Panc1 (cell line): Measurements from ENCODE around the gene NOS1AP. TPM values are rescaled to one million over a fixed set of nuclear protein-coding genes. Genes with fewer than 3 reads are reported as not detected.

Experiments used
- ATAC-seq: fragments of 200-7000 bp; cut with Tn5 transposase; 2 replicates; pipeline ENCODE4 v1.9.1; 2020; ENCODE audit warnings: mild to moderate bottlenecking, moderate library complexity
- BruUV-seq: library from RNA; stranded (reverse); fragments of 400-500 nt; replicated peaks from 2 replicates; lab custom pipeline; 2021; lab: Mats Ljungman, UMichigan
- CTCF ChIA-PET: fragments of 300-600 bp; sonication (Branson Sonifier 250); formaldehyde crosslinking; loops from one replicate; lab custom pipeline; 2022; ENCODE audit warnings: antibody characterized with exemption; lab: Charles Lee
- POLR2A ChIA-PET: fragments of 300-600 bp; sonication (Branson Sonifier 250); formaldehyde crosslinking; loops from one replicate; lab custom pipeline; 2022; ENCODE audit warnings: antibody characterized with exemption; lab: Charles Lee
- DNase-seq: peaks from one replicate; pipeline ENCODE4 v3.0.0-alpha.2; 2010; ENCODE audit warnings: low read depth, low spot score
- H3K27ac ChIP-seq: 2 replicates; pipeline ENCODE4 v1.5.1; 2011; ENCODE audit warnings: mild to moderate bottlenecking, low read length, inconsistent platforms
- H3K27me3 ChIP-seq: fragments of 200-500 bp; sonication (Bioruptor generic); 2 replicates; pipeline ENCODE4 v1.6.0; 2014; ENCODE audit warnings: low read length, inconsistent platforms; ENCODE audit not compliant: control insufficient read depth, insufficient read depth
- H3K36me3 ChIP-seq: fragments of 200-500 bp; sonication (Bioruptor generic); 2 replicates; pipeline ENCODE4 v1.5.1; 2014; ENCODE audit warnings: inconsistent platforms, mild to moderate bottlenecking, low read length, moderate library complexity; ENCODE audit not compliant: control insufficient read depth, insufficient read depth
- H3K4me1 ChIP-seq: 2 replicates; pipeline ENCODE4 v1.5.1; 2011; ENCODE audit warnings: inconsistent platforms, mild to moderate bottlenecking, low read length, moderate library complexity; ENCODE audit not compliant: control insufficient read depth, insufficient read depth
- H3K4me3 ChIP-seq, 2 experiments: 2 replicates each; pipeline ENCODE4 v1.5.1; 2011 to 2012; ENCODE audit warnings: low read depth in 2 of 2, low read length in 2 of 2, mild to moderate bottlenecking in 2 of 2, inconsistent platforms in 1 of 2, moderate library complexity in 1 of 2
- H3K9me3 ChIP-seq: fragments of 200-500 bp; sonication (Bioruptor generic); 2 replicates; pipeline ENCODE4 v1.5.1; 2014; ENCODE audit warnings: low read depth, mild to moderate bottlenecking, inconsistent platforms, low read length, moderate library complexity; ENCODE audit not compliant: control insufficient read depth, insufficient read depth
- POLR2AphosphoS5 ChIP-seq: IDR thresholded peaks from 2 replicates; pipeline ENCODE4 v1.6.1; 2012; ENCODE audit warnings: mild to moderate bottlenecking, low read depth, low read length, moderate library complexity
- SIN3A ChIP-seq: IDR thresholded peaks from 2 replicates; pipeline ENCODE4 v1.6.1; 2012; ENCODE audit warnings: low read depth, mild to moderate bottlenecking, low read length, moderate library complexity, borderline replicate concordance; ENCODE audit not compliant: insufficient read depth
- TCF7L2 ChIP-seq: IDR thresholded peaks from 2 replicates; pipeline ENCODE4 v1.6.1; 2011; ENCODE audit warnings: mild to moderate bottlenecking, low read depth, low read length, inconsistent platforms
- in situ Hi-C: cut with HindIII; loops from 2 replicates; pipeline ENCODE4 v1.10.0; 2016; ENCODE audit warnings: low sequenced_read_pairs, low pct_unique_long_range_greater_than_20kb
- intact Hi-C: fragments of 100-400 bp; cut with micrococcal nuclease; formaldehyde crosslinking; loops from one replicate; pipeline ENCODE4 v1.10.0; 2022; ENCODE audit not compliant: unreplicated experiment
- total RNA-seq: library from RNA; stranded (reverse); gene quantifications from one replicate; pipeline ENCODE4 v1.2.1, GENCODE V29; 2021; ENCODE audit not compliant: unreplicated experiment
- TF ChIP-seq, protein P1 (sequence below), 2 experiments: IDR thresholded peaks; 2 replicates each; pipeline ENCODE4 v1.6.1; 2011 to 2012; ENCODE audit warnings: low read depth in 2 of 2, control low read depth in 1 of 2, low read length in 1 of 2, mild to moderate bottlenecking in 1 of 2, moderate library complexity in 1 of 2; ENCODE audit not compliant: insufficient read depth in 1 of 2
- TF ChIP-seq, protein P2 (sequence below): fragments of 450-650 bp; IDR thresholded peaks from 2 replicates; pipeline ENCODE4 v1.5.1; 2017; ENCODE audit warnings: mild to moderate bottlenecking

NOS1AP gene
- total RNA-seq, 1 experiment from 2014 or later: 27.9 TPM

GRCh38 chr1:162383516-162383915 lies 314.0 kb downstream of the NOS1AP start:
- no peaks in the 10 kb centered on the region for H3K9me3 ChIP-seq
- intact Hi-C loops (no loop called here), in situ Hi-C loops (no loop called here)
- DNase-seq: no peak
- no peaks in the 10 kb centered on the region for H3K36me3 ChIP-seq
- CTCF ChIA-PET: no interaction called here
- H3K4me1 ChIP-seq: peaks cover 5% of the 10 kb centered on the region; the same call in 1 of the 2 replicates
- no TSS peak for BruUV-seq
- no peak for TF ChIP-seq POLR2AphosphoS5
- TF ChIP-seq TCF7L2: no peak
- no peak for TF ChIP-seq SIN3A
- TF ChIP-seq, protein P1, sequence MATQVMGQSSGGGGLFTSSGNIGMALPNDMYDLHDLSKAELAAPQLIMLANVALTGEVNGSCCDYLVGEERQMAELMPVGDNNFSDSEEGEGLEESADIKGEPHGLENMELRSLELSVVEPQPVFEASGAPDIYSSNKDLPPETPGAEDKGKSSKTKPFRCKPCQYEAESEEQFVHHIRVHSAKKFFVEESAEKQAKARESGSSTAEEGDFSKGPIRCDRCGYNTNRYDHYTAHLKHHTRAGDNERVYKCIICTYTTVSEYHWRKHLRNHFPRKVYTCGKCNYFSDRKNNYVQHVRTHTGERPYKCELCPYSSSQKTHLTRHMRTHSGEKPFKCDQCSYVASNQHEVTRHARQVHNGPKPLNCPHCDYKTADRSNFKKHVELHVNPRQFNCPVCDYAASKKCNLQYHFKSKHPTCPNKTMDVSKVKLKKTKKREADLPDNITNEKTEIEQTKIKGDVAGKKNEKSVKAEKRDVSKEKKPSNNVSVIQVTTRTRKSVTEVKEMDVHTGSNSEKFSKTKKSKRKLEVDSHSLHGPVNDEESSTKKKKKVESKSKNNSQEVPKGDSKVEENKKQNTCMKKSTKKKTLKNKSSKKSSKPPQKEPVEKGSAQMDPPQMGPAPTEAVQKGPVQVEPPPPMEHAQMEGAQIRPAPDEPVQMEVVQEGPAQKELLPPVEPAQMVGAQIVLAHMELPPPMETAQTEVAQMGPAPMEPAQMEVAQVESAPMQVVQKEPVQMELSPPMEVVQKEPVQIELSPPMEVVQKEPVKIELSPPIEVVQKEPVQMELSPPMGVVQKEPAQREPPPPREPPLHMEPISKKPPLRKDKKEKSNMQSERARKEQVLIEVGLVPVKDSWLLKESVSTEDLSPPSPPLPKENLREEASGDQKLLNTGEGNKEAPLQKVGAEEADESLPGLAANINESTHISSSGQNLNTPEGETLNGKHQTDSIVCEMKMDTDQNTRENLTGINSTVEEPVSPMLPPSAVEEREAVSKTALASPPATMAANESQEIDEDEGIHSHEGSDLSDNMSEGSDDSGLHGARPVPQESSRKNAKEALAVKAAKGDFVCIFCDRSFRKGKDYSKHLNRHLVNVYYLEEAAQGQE (IDR thresholded peaks at IDR 0.05; ENCODE audit: insufficient read depth in 1 of 2, low read depth in 2 of 2, low read length in 1 of 2): no peak
- TF ChIP-seq, protein P2, sequence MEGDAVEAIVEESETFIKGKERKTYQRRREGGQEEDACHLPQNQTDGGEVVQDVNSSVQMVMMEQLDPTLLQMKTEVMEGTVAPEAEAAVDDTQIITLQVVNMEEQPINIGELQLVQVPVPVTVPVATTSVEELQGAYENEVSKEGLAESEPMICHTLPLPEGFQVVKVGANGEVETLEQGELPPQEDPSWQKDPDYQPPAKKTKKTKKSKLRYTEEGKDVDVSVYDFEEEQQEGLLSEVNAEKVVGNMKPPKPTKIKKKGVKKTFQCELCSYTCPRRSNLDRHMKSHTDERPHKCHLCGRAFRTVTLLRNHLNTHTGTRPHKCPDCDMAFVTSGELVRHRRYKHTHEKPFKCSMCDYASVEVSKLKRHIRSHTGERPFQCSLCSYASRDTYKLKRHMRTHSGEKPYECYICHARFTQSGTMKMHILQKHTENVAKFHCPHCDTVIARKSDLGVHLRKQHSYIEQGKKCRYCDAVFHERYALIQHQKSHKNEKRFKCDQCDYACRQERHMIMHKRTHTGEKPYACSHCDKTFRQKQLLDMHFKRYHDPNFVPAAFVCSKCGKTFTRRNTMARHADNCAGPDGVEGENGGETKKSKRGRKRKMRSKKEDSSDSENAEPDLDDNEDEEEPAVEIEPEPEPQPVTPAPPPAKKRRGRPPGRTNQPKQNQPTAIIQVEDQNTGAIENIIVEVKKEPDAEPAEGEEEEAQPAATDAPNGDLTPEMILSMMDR: no peak
- H3K27me3 ChIP-seq: no peaks in the 10 kb centered on the region
- ATAC-seq: no peak
- H3K4me3 ChIP-seq: no peak overlapping the region
- H3K27ac ChIP-seq: no peak overlapping the region
- POLR2A ChIA-PET: interaction anchor here (0.9 kb wide), 1 partner anchor 243 kb away, joined by 3 read pairs; no protein-coding TSS in a partner anchor

DNA sequence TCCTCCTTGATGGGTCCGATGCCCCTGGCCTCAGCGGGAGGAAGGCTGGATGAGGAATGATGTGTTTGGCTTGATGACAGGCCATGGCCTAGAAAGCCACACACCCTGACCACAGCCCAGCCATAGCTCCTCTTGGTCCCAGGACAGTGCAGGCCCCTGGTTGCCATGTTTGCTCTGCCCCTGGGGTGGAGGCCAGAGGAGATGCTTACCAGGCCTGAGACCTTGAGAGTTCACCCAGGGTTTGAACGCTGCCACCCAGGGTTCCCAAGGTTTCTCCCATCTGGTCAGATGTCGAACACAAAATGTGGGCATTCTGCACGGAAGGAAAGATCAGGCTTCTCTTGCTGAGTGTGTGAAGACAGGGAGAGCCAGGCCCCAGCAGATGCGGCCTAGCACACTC lies 314.6 kb downstream of the NOS1AP start:
- no peaks in the 10 kb centered on the region for H3K9me3 ChIP-seq
- no peak for ATAC-seq
- in situ Hi-C loops: no loop called here
- ChIA-PET POLR2A (no interaction called here), CTCF (no interaction called here)
- no peak overlapping the region for H3K27ac ChIP-seq
- no peaks in the 10 kb centered on the region for H3K27me3 ChIP-seq
- intact Hi-C loops: no loop called here
- TF ChIP-seq POLR2AphosphoS5: no peak
- TF ChIP-seq, protein P2: no peak
- TF ChIP-seq TCF7L2: no peak
- TF ChIP-seq, protein P1 (IDR thresholded peaks at IDR 0.05; ENCODE audit: insufficient read depth in 1 of 2, low read depth in 2 of 2, low read length in 1 of 2): no peak
- no peaks in the 10 kb centered on the region for H3K36me3 ChIP-seq
- H3K4me1 ChIP-seq: peaks cover 5% of the 10 kb centered on the region
- no peak for DNase-seq
- no peak overlapping the region for H3K4me3 ChIP-seq
- BruUV-seq: no TSS peak
